ENCODE data around the gene SLC24A3. TPM values are rescaled to one million over a fixed set of nuclear protein-coding genes. Genes with fewer than 3 reads are reported as not detected.

The SLC24A3 gene
- total and polyA plus RNA-seq, 2 of the 13 experiments (the other 11 are each of a cell fraction or from before 2014, with no cell fraction given): not detected

DNA sequence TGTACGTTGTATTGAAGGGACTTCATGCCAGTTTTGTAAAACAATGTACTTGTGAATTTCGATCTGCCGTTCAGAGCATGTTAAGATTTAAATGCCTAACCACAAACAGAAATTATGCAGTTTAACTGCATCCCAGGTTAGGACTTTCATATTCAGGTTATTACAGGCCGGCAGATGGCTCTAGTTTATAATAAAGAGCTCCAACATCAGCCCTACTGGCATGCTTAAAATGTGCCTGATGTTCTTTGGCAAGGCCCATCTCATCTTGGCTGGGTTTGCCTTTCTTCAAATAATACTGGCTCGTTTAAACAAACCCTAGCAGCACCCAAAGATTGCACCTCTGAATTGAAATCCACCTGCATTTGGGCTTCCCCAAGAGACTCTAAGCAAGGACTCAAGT is 376.3 kb downstream of the SLC24A3 start (continued):
- no peak for TF ChIP-seq IKZF4 (CRISPR knock-in tag; IDR thresholded peaks at IDR 0.05; ENCODE audit: borderline replicate concordance, low read depth, not compliant biosample characterization)
- TF ChIP-seq ZNF180 (CRISPR knock-in tag; IDR thresholded peaks at IDR 0.05; ENCODE audit: borderline replicate concordance, low read depth): no peak
- TF ChIP-seq, protein P1, sequence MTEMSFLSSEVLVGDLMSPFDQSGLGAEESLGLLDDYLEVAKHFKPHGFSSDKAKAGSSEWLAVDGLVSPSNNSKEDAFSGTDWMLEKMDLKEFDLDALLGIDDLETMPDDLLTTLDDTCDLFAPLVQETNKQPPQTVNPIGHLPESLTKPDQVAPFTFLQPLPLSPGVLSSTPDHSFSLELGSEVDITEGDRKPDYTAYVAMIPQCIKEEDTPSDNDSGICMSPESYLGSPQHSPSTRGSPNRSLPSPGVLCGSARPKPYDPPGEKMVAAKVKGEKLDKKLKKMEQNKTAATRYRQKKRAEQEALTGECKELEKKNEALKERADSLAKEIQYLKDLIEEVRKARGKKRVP (CRISPR knock-in tag; IDR thresholded peaks at IDR 0.05): no peak

DNA sequence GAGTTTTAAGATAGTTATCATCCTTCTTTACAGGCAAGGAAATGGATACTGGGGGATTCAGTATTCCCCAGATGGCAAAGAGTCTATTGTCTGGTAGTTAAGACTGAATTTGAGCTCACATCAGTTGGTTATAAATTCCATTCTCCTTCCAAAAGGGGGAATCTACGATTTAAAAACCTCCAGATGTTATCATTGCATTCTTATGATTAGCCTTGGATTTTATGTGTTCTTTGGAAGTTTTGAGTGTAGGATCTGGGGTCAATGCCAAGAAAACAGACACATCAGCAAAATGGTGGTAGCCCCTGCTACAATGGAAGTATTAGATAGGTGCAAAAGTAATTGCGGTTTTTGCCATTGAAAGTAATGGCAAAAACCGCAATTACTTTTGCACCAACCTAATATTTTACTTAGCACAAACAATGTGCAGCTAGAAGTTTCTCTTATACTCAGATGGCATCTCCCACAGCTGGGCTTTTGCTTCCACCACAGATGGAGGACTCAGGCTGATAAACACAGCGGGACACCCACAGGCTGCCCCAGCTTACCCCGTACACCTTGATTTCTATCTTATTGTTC is 377.4 kb downstream of the SLC24A3 start:
- Histone ChIP-seq H3K4me2 (ENCODE audit: low read depth, low read length) (no peak overlapping the region), H3K4me1 (ENCODE audit: insufficient read depth, low read length) (peaks cover 14% of the 10 kb centered on the region), H4K20me1 (ENCODE audit: insufficient read depth, low read length) (no peaks in the 10 kb centered on the region), H3K9me3 (ENCODE audit: low read length) (no peaks in the 10 kb centered on the region; the same call in 1 of the 2 replicates), H3K4me3 (replicated peaks in 1 of 3; ENCODE audit: insufficient read depth in 1 of 3, low read depth in 2 of 3, low read length in 3 of 3) (no peak overlapping the region), H2AFZ (ENCODE audit: low read length) (no peak overlapping the region), H3K9ac (ENCODE audit: insufficient read depth, low read depth, low read length) (no peak overlapping the region), H3K27ac (ENCODE audit: extremely low read length, insufficient read depth, low read length) (no peak overlapping the region), H3K79me2 (ENCODE audit: insufficient read depth, low read length) (no peaks in the 10 kb centered on the region), H3K36me3 (replicated peaks in 1 of 2; ENCODE audit: control insufficient read depth in 1 of 2, insufficient read depth in 2 of 2, low read length in 2 of 2) (no peaks in the 10 kb centered on the region), H3K27me3 (ENCODE audit: control insufficient read depth in 1 of 2, insufficient read depth in 2 of 2, low read length in 2 of 2) (peaks cover 4 to 19% of the 10 kb centered on the region in 2 experiments; a peak in 3 of 5 replicates)
- CTCF ChIA-PET (ENCODE audit: low intra/inter-chr PET ratio, low total read pairs): interaction anchor here (2.6 kb wide), 1 partner anchor 72 kb away, joined by 7 read pairs; no protein-coding TSS in a partner anchor
- in situ Hi-C loops (cut with HindIII; ENCODE audit: extremely low pct_ligation_motif_present, low pct_unique_long_range_greater_than_20kb) (loop anchor here (25.0 kb wide), 1 partner anchor 953 kb away; no protein-coding TSS in a partner anchor), intact Hi-C loops (cut with micrococcal nuclease; ENCODE audit: unreplicated experiment) (no loop called here)
- DNase-seq (ENCODE audit: low spot score): no peak
- no TSS peak for BruUV-seq (replicated peaks)
- no peak for FAIRE-seq
- ATAC-seq: no peak
- whole genome bisulfite sequencing (ENCODE audit: low lambda C conversion rate): 56% methylated on average over 5 of the region's 5 CpGs
- no peak for TF ChIP-seq PHB2 (IDR thresholded peaks at IDR 0.05; ENCODE audit: partially characterized antibody)
- peak; percentile 33; the same call in 1 of the 2 replicates for TF ChIP-seq MAFF (IDR thresholded peaks at IDR 0.05; ENCODE audit: low read depth, low read length)
- peak; percentile 49 to 56; a peak in 3 of 4 replicates for TF ChIP-seq MAFK (conservative IDR thresholded peaks at IDR 0.05 in 1 of 2, IDR thresholded peaks at IDR 0.05 in 1 of 2; ENCODE audit: low read length in 2 of 2)
- TF ChIP-seq, protein P2, sequence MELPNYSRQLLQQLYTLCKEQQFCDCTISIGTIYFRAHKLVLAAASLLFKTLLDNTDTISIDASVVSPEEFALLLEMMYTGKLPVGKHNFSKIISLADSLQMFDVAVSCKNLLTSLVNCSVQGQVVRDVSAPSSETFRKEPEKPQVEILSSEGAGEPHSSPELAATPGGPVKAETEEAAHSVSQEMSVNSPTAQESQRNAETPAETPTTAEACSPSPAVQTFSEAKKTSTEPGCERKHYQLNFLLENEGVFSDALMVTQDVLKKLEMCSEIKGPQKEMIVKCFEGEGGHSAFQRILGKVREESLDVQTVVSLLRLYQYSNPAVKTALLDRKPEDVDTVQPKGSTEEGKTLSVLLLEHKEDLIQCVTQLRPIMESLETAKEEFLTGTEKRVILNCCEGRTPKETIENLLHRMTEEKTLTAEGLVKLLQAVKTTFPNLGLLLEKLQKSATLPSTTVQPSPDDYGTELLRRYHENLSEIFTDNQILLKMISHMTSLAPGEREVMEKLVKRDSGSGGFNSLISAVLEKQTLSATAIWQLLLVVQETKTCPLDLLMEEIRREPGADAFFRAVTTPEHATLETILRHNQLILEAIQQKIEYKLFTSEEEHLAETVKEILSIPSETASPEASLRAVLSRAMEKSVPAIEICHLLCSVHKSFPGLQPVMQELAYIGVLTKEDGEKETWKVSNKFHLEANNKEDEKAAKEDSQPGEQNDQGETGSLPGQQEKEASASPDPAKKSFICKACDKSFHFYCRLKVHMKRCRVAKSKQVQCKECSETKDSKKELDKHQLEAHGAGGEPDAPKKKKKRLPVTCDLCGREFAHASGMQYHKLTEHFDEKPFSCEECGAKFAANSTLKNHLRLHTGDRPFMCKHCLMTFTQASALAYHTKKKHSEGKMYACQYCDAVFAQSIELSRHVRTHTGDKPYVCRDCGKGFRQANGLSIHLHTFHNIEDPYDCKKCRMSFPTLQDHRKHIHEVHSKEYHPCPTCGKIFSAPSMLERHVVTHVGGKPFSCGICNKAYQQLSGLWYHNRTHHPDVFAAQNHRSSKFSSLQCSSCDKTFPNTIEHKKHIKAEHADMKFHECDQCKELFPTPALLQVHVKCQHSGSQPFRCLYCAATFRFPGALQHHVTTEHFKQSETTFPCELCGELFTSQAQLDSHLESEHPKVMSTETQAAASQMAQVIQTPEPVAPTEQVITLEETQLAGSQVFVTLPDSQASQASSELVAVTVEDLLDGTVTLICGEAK (IDR thresholded peaks at IDR 0.05): peak; percentile 93
- TF ChIP-seq, protein P2 (CRISPR knock-in tag; IDR thresholded peaks at IDR 0.05): no peak
- no peak for TF ChIP-seq ZNF264 (CRISPR knock-in tag; IDR thresholded peaks at IDR 0.05)
- POLR2A ChIA-PET: no interaction called here
